Neural cell (in vitro differentiated cells): Measurements from ENCODE around the gene SPOCK1. TPM values are rescaled to one million over a fixed set of nuclear protein-coding genes. Genes with fewer than 3 reads are reported as not detected.

Source experiments
- H2AFZ ChIP-seq: fragments of 200-600, 300-800 bp; sonication (generic), shearing (Covaris generic); 2 replicates; pipeline ENCODE4 v1.6.0; 2014; ENCODE audit warnings: low read depth, mild to moderate bottlenecking, antibody characterized with exemption, low read length, moderate library complexity
- H3F3A ChIP-seq: fragments of 200-600 bp; shearing (Covaris generic); 2 replicates; pipeline ENCODE4 v1.6.1; 2016; ENCODE audit warnings: mild to moderate bottlenecking, moderate library complexity, mixed read lengths, antibody characterized with exemption, low read length; ENCODE audit not compliant: insufficient read depth, poor library complexity, severe bottlenecking
- H3K27ac ChIP-seq: fragments of 200-600, 300-800 bp; sonication (generic), shearing (Covaris generic); 2 replicates; pipeline ENCODE4 v1.5.1; 2014; ENCODE audit warnings: mild to moderate bottlenecking, low read length, moderate library complexity
- H3K27me3 ChIP-seq: fragments of 300-800, 200-600 bp; sonication (generic), shearing (Covaris generic); 2 replicates; pipeline ENCODE4 v1.6.0; 2014; ENCODE audit warnings: mild to moderate bottlenecking, low read depth, low read length, moderate library complexity; ENCODE audit not compliant: insufficient read depth
- H3K36me3 ChIP-seq: fragments of 300-800, 200-600 bp; sonication (generic), shearing (Covaris generic); 2 replicates; pipeline ENCODE4 v1.5.1; 2014; ENCODE audit warnings: mild to moderate bottlenecking, antibody characterized with exemption, low read length, moderate library complexity; ENCODE audit not compliant: insufficient read depth
- H3K4me2 ChIP-seq: fragments of 300-800, 200-600 bp; sonication (generic), shearing (Covaris generic); 2 replicates; pipeline ENCODE4 v1.6.0; 2014; ENCODE audit warnings: mild to moderate bottlenecking, low read length
- H3K4me3 ChIP-seq: fragments of 300-800, 200-600 bp; sonication (generic), shearing (Covaris generic); 2 replicates; pipeline ENCODE4 v1.5.1; 2014; ENCODE audit warnings: mild to moderate bottlenecking, low read length, moderate library complexity
- H3K79me2 ChIP-seq: fragments of 200-600 bp; shearing (Covaris generic); replicated peaks from 2 replicates; pipeline ENCODE4 v1.6.0; 2014; ENCODE audit warnings: mild to moderate bottlenecking, low read length, moderate library complexity; ENCODE audit not compliant: insufficient read depth
- H3K9ac ChIP-seq: fragments of 300-800, 200-600 bp; sonication (generic), shearing (Covaris generic); 2 replicates; pipeline ENCODE4 v1.6.1; 2016; ENCODE audit warnings: mild to moderate bottlenecking, low read length, mixed read lengths
- H3K9me2 ChIP-seq: fragments of 200-600 bp; shearing (Covaris generic); 2 replicates; pipeline ENCODE4 v1.6.1; 2016; ENCODE audit warnings: mild to moderate bottlenecking, low read length, mixed read lengths; ENCODE audit not compliant: insufficient read depth
- H3K9me3 ChIP-seq: fragments of 200-600, 300-800 bp; sonication (generic), shearing (Covaris generic); 2 replicates; pipeline ENCODE4 v1.6.1; 2016; ENCODE audit warnings: mild to moderate bottlenecking, mixed run types, low read length, moderate library complexity, mixed read lengths
- H4K20me1 ChIP-seq: fragments of 200-600 bp; shearing (Covaris generic); 2 replicates; pipeline ENCODE4 v1.6.1; 2016; ENCODE audit warnings: mild to moderate bottlenecking, mixed run types; ENCODE audit not compliant: insufficient read depth
- CTCF ChIP-seq: fragments of 450-650 bp; IDR thresholded peaks from 2 replicates; pipeline ENCODE4 v1.5.1; 2014; ENCODE audit warnings: antibody characterized with exemption, mild to moderate bottlenecking, moderate library complexity; ENCODE audit not compliant: poor library complexity, severe bottlenecking
- EP300 ChIP-seq: fragments of 450-650 bp; conservative IDR thresholded peaks from 2 replicates; pipeline ENCODE4 v1.6.1; 2014; ENCODE audit warnings: antibody characterized with exemption, mild to moderate bottlenecking, moderate library complexity; ENCODE audit not compliant: poor library complexity, severe bottlenecking
- EZH2 ChIP-seq: fragments of 200-600, 300-800 bp; shearing (Covaris generic), sonication (generic); IDR thresholded peaks from 2 replicates; pipeline ENCODE4 v1.6.1; 2014; ENCODE audit warnings: antibody characterized with exemption, low read length, borderline replicate concordance, mild to moderate bottlenecking; ENCODE audit not compliant: insufficient read depth, poor library complexity, severe bottlenecking
- MXI1 ChIP-seq: fragments of 450-650 bp; conservative IDR thresholded peaks from 2 replicates; pipeline ENCODE4 v1.6.1; 2014; ENCODE audit warnings: antibody characterized with exemption, mild to moderate bottlenecking; ENCODE audit not compliant: poor library complexity, severe bottlenecking
- POLR2AphosphoS5 ChIP-seq: IDR thresholded peaks from 2 replicates; pipeline ENCODE4 v1.6.1; 2012
- RAD21 ChIP-seq: fragments of 450-650 bp; conservative IDR thresholded peaks from 2 replicates; pipeline ENCODE4 v1.6.1; 2014; ENCODE audit warnings: antibody characterized with exemption, mild to moderate bottlenecking, moderate library complexity
- REST ChIP-seq: IDR thresholded peaks from 2 replicates; pipeline ENCODE4 v1.6.1; 2012; ENCODE audit warnings: borderline replicate concordance
- SMC3 ChIP-seq: fragments of 450-650 bp; conservative IDR thresholded peaks from 2 replicates; pipeline ENCODE4 v1.6.1; 2014; ENCODE audit warnings: antibody characterized with exemption, mild to moderate bottlenecking, moderate library complexity; ENCODE audit not compliant: poor library complexity
- TAF1 ChIP-seq: IDR thresholded peaks from 2 replicates; pipeline ENCODE4 v1.6.1; 2012; ENCODE audit warnings: low read depth
- polyA plus RNA-seq: library from polyadenylated mRNA; depleted of rRNA; stranded (reverse); fragments of >200 nt; gene quantifications from 2 replicates; pipeline ENCODE4 v1.2.3, GENCODE V29; 2014

The SPOCK1 gene
- polyA plus RNA-seq, 1 donor from 2014 or later: 33.6 TPM

GRCh38 chr5:137203011-137203632 is 296.0 kb downstream of the SPOCK1 start (continued):
- no peak for TF ChIP-seq REST

DNA sequence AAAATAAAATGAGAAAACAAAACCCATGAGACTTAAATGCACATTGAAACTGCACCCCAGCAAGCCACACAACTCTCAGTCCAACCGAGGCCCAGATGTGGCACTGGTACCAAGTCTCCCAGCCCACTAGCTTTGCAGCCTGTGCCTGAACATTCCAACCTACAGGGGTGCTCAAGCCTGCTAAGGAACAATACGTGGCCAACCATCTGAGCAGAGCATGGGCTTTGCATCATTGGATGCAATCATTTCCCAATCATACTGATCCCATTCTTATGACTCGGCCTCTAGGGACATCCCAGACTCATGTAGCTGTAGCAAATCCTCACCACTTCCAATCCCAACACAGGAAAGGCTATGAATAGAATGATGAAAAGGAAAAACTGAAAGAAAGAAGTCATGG is 297.2 kb downstream of the SPOCK1 start:
- no peaks in the 10 kb centered on the region for H3K27me3 ChIP-seq
- no peaks in the 10 kb centered on the region for H3K9me2 ChIP-seq
- H4K20me1 ChIP-seq: no peaks in the 10 kb centered on the region
- no peak for TF ChIP-seq RAD21
- TF ChIP-seq POLR2AphosphoS5: no peak
- TF ChIP-seq EZH2: no peak
- no peak for TF ChIP-seq MXI1
- TF ChIP-seq REST: no peak
- TF ChIP-seq EP300: no peak
- TF ChIP-seq SMC3: no peak
- TF ChIP-seq CTCF: no peak
- no peak for TF ChIP-seq TAF1
- no peak overlapping the region for H3K27ac ChIP-seq
- no peaks in the 10 kb centered on the region for H3K36me3 ChIP-seq
- no peaks in the 10 kb centered on the region for H3K79me2 ChIP-seq
- no peak overlapping the region for H2AFZ ChIP-seq
- no peak overlapping the region for H3K4me2 ChIP-seq
- H3K4me3 ChIP-seq: no peak overlapping the region
- no peaks in the 10 kb centered on the region for H3K9me3 ChIP-seq
- H3K9ac ChIP-seq: no peak overlapping the region
- H3F3A ChIP-seq: no peaks in the 10 kb centered on the region
